Stimulated activated CD8-positive, alpha-beta memory T cell treated with anti-CD3 and anti-CD28 coated beads, Interleukin-4, amount 100 ng/mL, for 48 hours (primary cell): ENCODE measurements around the gene ADAP1.

ENCODE experiments used
- DNase-seq: peaks from one replicate; pipeline ENCODE4 v3.0.0-alpha.2; 2020

The ADAP1 gene

GRCh38 chr7:853366-854117 is 100.9 kb downstream of the ADAP1 start:
- no peak for DNase-seq

GRCh38 chr7:851204-851603 is 103.3 kb downstream of the ADAP1 start:
- no peak for DNase-seq

GRCh38 chr7:849781-850180 is 104.7 kb downstream of the ADAP1 start:
- no peak for DNase-seq

GRCh38 chr7:849145-849544 is 105.3 kb downstream of the ADAP1 start:
- DNase-seq = no peak
